GM12872 (cell line): ENCODE measurements around the gene SOS2.

Experiments
- CTCF ChIP-seq: IDR thresholded peaks from 3 replicates; pipeline ENCODE4 v1.5.1; 2011; ENCODE audit warnings: low read depth, mild to moderate bottlenecking, low read length, moderate library complexity; ENCODE audit not compliant: insufficient read depth

Gene SOS2

GRCh38 chr14:50212726-50213125 is 18.7 kb downstream of the SOS2 start:
- no peak for TF ChIP-seq CTCF

GRCh38 chr14:50210074-50210473 is 21.3 kb downstream of the SOS2 start:
- TF ChIP-seq CTCF: no peak

GRCh38 chr14:50198499-50198898 is 32.9 kb downstream of the SOS2 start:
- TF ChIP-seq CTCF: no peak

- TF ChIP-seq CTCF: no peak
These were observed 39.9 kb downstream of the SOS2 start for GRCh38 chr14:50191499-50191898.

GRCh38 chr14:50186107-50186506 is 45.3 kb downstream of the SOS2 start:
- TF ChIP-seq CTCF: no peak

- no peak for TF ChIP-seq CTCF
These were observed 57.5 kb downstream of the SOS2 start for GRCh38 chr14:50173891-50174290.

- no peak for TF ChIP-seq CTCF
These were observed 59.5 kb downstream of the SOS2 start for GRCh38 chr14:50171895-50172294.

GRCh38 chr14:50156111-50156510 is 75.3 kb downstream of the SOS2 start:
- no peak for TF ChIP-seq CTCF
